Measurements from ENCODE around the gene ADARB1.

Gene ADARB1

GRCh38 chr21:45259206-45259840 is 184.9 kb downstream of the ADARB1 start:
- H3K9me3 ChIP-seq (replicated peaks in 1 of 11) = no peaks in the 10 kb centered on the region
- peaks cover 0 to 9% (median 0%) of the 10 kb centered on the region in 11 experiments; a peak in 4 of 22 replicates for H4K20me1 ChIP-seq
- no peak overlapping the region for H3K4me3 ChIP-seq
- H3K4me1 ChIP-seq = peaks cover 0 to 40% (median 27%) of the 10 kb centered on the region in 10 experiments; a peak in 14 of 20 replicates
- peaks cover 13 to 26% (median 16%) of the 10 kb centered on the region in 11 experiments for H3K36me3 ChIP-seq
- TF ChIP-seq Cebpa-rat (IDR thresholded peaks at IDR 0.05) = no peak
- H3K4me2 ChIP-seq = no peak overlapping the region
- H3K27me3 ChIP-seq = no peaks in the 10 kb centered on the region
- no peak overlapping the region for H3K27ac ChIP-seq
- H3K9ac ChIP-seq = no peak overlapping the region

DNA sequence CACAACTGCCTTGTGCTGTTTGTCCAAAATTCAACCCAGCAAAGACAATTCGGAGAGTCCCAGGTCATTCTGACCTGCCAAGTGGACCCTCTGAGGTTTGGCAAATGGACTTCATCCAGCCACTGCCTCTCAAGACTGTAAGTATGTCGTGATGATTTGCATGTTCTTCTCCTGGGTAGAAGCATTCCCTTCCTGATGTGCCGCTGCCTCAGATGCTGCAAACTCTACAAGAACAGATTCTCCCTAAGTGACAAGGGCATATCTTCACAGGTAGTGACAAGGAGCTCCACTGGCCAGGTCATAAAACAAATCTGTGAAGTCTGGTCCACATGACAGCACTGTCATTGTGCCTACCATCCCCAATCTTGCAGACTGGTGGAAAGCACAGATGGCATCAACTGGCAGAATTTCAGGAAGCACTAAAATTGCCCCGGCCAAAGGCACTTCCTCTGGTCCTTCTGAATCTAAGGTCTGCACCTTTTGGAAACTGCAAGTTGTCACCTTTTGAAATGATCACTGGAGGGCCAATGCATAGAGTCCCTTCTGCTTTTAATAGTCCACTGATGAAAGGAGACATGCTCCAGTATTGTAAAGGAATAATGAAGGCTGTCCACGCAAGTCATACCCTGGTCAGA is 185.9 kb downstream of the ADARB1 start:
- H3K27me3 ChIP-seq = no peaks in the 10 kb centered on the region
- TF ChIP-seq Cebpa-rat (IDR thresholded peaks at IDR 0.05) = no peak
- H3K4me3 ChIP-seq = no peak overlapping the region
- H3K27ac ChIP-seq = no peak overlapping the region
- peaks cover 0 to 36% (median 24%) of the 10 kb centered on the region in 10 experiments; a peak in 14 of 20 replicates for H3K4me1 ChIP-seq
- H3K9ac ChIP-seq = no peak overlapping the region
- peak overlapping the region in 4 of 11 experiments; percentile 4 to 14 (median 10); a peak in 3 of 22 replicates for H3K4me2 ChIP-seq
- peaks cover 22 to 33% (median 24%) of the 10 kb centered on the region in 11 experiments for H3K36me3 ChIP-seq
- H4K20me1 ChIP-seq = peaks cover 0 to 9% (median 0%) of the 10 kb centered on the region in 11 experiments; a peak in 5 of 22 replicates
- no peaks in the 10 kb centered on the region for H3K9me3 ChIP-seq (replicated peaks in 1 of 11)

GRCh38 chr21:45261093-45261492 is 186.7 kb downstream of the ADARB1 start:
- Histone ChIP-seq H3K9me3 (replicated peaks in 1 of 11) (no peaks in the 10 kb centered on the region), H3K36me3 (peaks cover 30 to 41% (median 32%) of the 10 kb centered on the region in 11 experiments), H3K27ac (no peak overlapping the region), H3K4me2 (no peak overlapping the region), H3K4me1 (peaks cover 0 to 34% (median 22%) of the 10 kb centered on the region in 10 experiments; a peak in 14 of 20 replicates), H3K27me3 (no peaks in the 10 kb centered on the region), H3K4me3 (no peak overlapping the region), H4K20me1 (peaks cover 0 to 14% (median 4%) of the 10 kb centered on the region in 11 experiments; a peak in 11 of 22 replicates), H3K9ac (no peak overlapping the region)
- TF ChIP-seq Cebpa-rat (IDR thresholded peaks at IDR 0.05) = no peak

- Histone ChIP-seq H3K4me1 (peaks cover 0 to 34% (median 22%) of the 10 kb centered on the region in 10 experiments; a peak in 18 of 20 replicates), H4K20me1 (peaks cover 0 to 19% (median 8%) of the 10 kb centered on the region in 11 experiments; a peak in 12 of 22 replicates), H3K27me3 (no peaks in the 10 kb centered on the region), H3K4me3 (no peak overlapping the region), H3K36me3 (peaks cover 32 to 48% (median 40%) of the 10 kb centered on the region in 11 experiments), H3K4me2 (no peak overlapping the region), H3K9me3 (replicated peaks in 1 of 11) (no peaks in the 10 kb centered on the region; a peak in 1 of 22 replicates), H3K9ac (no peak overlapping the region), H3K27ac (no peak overlapping the region)
- TF ChIP-seq Cebpa-rat (IDR thresholded peaks at IDR 0.05) = no peak
These were observed 187.7 kb downstream of the ADARB1 start for GRCh38 chr21:45262041-45262581.

GRCh38 chr21:45262616-45263015 is 188.2 kb downstream of the ADARB1 start:
- H3K27me3 ChIP-seq = no peaks in the 10 kb centered on the region
- H3K4me2 ChIP-seq = no peak overlapping the region
- peaks cover 0 to 5% (median 4%) of the 10 kb centered on the region in 11 experiments; a peak in 15 of 22 replicates for H3K9me3 ChIP-seq (replicated peaks in 1 of 11)
- H3K4me1 ChIP-seq = peaks cover 0 to 33% (median 22%) of the 10 kb centered on the region in 10 experiments; a peak in 18 of 20 replicates
- peaks cover 37 to 53% (median 45%) of the 10 kb centered on the region in 11 experiments for H3K36me3 ChIP-seq
- H4K20me1 ChIP-seq = peaks cover 0 to 19% (median 8%) of the 10 kb centered on the region in 11 experiments; a peak in 12 of 22 replicates
- no peak overlapping the region for H3K27ac ChIP-seq
- no peak overlapping the region for H3K9ac ChIP-seq
- no peak for TF ChIP-seq Cebpa-rat (IDR thresholded peaks at IDR 0.05)
- H3K4me3 ChIP-seq = no peak overlapping the region

DNA sequence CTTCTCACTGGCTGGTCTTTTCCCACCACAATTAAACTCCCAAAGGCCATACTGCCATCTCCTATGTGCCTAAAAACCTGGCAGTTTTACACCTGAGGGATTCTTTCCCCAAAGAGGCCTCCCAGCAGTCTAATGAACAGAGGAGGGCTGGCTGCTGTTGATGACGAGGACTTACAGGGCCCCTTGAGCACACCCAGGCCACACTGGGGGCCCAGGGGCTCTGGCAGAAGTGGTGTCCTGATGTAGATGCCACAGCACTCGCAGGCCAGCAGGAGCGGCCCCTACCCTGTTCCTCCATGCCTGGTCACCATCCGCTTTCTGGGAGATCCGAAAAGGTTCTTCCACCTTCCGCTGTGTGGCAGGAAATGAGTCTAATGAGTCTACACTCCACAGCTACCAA is 189.2 kb downstream of the ADARB1 start:
- no peak overlapping the region; a peak in 1 of 22 replicates for H3K27ac ChIP-seq
- H3K9me3 ChIP-seq (replicated peaks in 1 of 11) = peaks cover 0 to 12% (median 7%) of the 10 kb centered on the region in 11 experiments; a peak in 15 of 22 replicates
- H3K36me3 ChIP-seq = peaks cover 40 to 58% (median 48%) of the 10 kb centered on the region in 11 experiments
- H3K4me1 ChIP-seq = peaks cover 0 to 29% (median 22%) of the 10 kb centered on the region in 10 experiments; a peak in 18 of 20 replicates
- H3K27me3 ChIP-seq = no peaks in the 10 kb centered on the region
- no peak overlapping the region for H3K4me3 ChIP-seq
- H3K9ac ChIP-seq = no peak overlapping the region
- H4K20me1 ChIP-seq = peaks cover 0 to 19% (median 8%) of the 10 kb centered on the region in 11 experiments; a peak in 12 of 22 replicates
- no peak for TF ChIP-seq Cebpa-rat (IDR thresholded peaks at IDR 0.05)
- H3K4me2 ChIP-seq = no peak overlapping the region

DNA sequence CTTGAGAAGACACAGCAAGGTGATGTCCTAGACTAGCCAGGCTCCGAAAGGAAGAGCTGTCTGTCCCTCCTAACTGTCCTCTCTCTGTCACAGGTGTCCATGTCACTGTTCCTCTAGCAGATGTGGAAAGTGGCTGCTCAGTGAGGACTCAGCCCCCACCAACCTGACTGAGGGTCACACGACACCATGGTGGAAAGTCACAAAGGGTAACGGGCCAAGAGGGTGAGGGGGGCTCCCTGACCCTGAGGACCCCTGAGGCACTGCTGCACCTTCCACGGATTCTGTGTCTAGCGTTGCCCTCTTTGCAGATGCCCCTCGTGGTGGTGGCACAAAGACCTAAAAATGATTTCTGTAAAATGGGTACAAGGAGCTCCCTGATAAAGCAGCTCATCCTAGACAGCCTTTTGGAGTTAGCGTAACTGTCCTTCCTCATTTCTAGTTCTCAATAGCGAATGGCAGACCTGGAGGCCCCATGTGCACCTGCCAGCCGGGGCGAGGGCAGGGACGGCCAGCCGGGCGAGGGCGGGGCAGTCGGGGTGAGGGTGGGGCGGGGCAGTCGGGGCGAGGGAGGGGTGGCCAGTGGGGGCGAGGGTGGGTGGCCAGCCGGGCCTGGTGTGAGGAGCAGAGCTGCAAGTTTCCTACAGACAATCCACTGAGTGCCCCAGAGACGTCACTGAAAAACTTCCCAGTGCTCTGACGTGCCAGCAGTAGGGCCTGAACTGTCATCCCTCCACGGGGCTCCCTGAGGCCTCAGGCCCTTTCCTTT is 189.9 kb downstream of the ADARB1 start:
- Histone ChIP-seq H3K4me1 (peaks cover 0 to 29% (median 22%) of the 10 kb centered on the region in 10 experiments; a peak in 18 of 20 replicates), H3K9me3 (replicated peaks in 1 of 11) (peaks cover 0 to 12% (median 7%) of the 10 kb centered on the region in 11 experiments; a peak in 15 of 22 replicates), H3K4me3 (no peak overlapping the region), H3K36me3 (peaks cover 40 to 59% (median 48%) of the 10 kb centered on the region in 11 experiments), H4K20me1 (peaks cover 0 to 19% (median 8%) of the 10 kb centered on the region in 11 experiments; a peak in 12 of 22 replicates), H3K9ac (no peak overlapping the region), H3K27ac (no peak overlapping the region), H3K4me2 (no peak overlapping the region), H3K27me3 (no peaks in the 10 kb centered on the region)
- TF ChIP-seq Cebpa-rat (IDR thresholded peaks at IDR 0.05) = no peak

GRCh38 chr21:45264912-45265515 is 190.6 kb downstream of the ADARB1 start:
- H3K9me3 ChIP-seq (replicated peaks in 1 of 11) = peaks cover 6 to 19% (median 14%) of the 10 kb centered on the region in 11 experiments
- peaks cover 0 to 19% (median 8%) of the 10 kb centered on the region in 11 experiments; a peak in 12 of 22 replicates for H4K20me1 ChIP-seq
- no peak overlapping the region for H3K27ac ChIP-seq
- peaks cover 46 to 66% (median 54%) of the 10 kb centered on the region in 11 experiments for H3K36me3 ChIP-seq
- peaks cover 0 to 27% (median 22%) of the 10 kb centered on the region in 10 experiments; a peak in 18 of 20 replicates for H3K4me1 ChIP-seq
- H3K4me3 ChIP-seq = no peak overlapping the region
- H3K27me3 ChIP-seq = no peaks in the 10 kb centered on the region
- H3K4me2 ChIP-seq = no peak overlapping the region
- H3K9ac ChIP-seq = no peak overlapping the region; a peak in 1 of 22 replicates
- TF ChIP-seq Cebpa-rat (IDR thresholded peaks at IDR 0.05) = no peak

Measured in BLaER1 treated with 17β-estradiol and CSF1 and Interleukin-3, amounts not matched to agents 10 nM and 100 nM (cell line).